Measurements from ENCODE around the gene MACROD2.
"Not testable (repeated sequence)": the region's sequence is repeated elsewhere in the genome, so short reads cannot be mapped to it uniquely, and the experiment has no call there.

DNA sequence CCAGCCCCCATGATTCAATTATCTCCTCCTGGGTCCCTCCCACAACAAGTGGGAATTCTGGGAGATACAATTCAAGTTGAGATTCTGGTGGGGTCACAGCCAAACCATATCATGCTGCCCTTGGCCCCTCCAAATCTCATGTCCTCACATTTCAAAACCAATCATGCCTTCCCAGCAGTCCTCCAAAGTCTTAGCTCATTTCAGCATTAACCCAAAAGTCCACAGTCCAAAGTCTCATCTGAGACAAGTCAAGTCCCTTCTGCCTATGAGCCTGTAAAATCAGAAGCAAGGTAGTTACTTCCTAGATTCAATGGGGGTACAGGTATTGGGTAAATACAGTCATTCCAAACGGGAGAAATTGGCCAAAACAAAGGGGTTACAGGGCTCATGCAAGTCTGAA, 1021.6 kb downstream of the MACROD2 start:
- TF ChIP-seq, protein P1, sequence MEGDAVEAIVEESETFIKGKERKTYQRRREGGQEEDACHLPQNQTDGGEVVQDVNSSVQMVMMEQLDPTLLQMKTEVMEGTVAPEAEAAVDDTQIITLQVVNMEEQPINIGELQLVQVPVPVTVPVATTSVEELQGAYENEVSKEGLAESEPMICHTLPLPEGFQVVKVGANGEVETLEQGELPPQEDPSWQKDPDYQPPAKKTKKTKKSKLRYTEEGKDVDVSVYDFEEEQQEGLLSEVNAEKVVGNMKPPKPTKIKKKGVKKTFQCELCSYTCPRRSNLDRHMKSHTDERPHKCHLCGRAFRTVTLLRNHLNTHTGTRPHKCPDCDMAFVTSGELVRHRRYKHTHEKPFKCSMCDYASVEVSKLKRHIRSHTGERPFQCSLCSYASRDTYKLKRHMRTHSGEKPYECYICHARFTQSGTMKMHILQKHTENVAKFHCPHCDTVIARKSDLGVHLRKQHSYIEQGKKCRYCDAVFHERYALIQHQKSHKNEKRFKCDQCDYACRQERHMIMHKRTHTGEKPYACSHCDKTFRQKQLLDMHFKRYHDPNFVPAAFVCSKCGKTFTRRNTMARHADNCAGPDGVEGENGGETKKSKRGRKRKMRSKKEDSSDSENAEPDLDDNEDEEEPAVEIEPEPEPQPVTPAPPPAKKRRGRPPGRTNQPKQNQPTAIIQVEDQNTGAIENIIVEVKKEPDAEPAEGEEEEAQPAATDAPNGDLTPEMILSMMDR (IDR thresholded peaks at IDR 0.05) = not testable (repeated sequence)
- TF ChIP-seq POLR2A (IDR thresholded peaks at IDR 0.05) = not testable (repeated sequence)
